ENCODE measurements around the gene PLPP4. TPM values are rescaled to one million over a fixed set of nuclear protein-coding genes. Genes with fewer than 3 reads are reported as not detected.

Gene PLPP4
- total and polyA plus RNA-seq, 2 experiments from 2014 or later: 0.74 to 1.0 TPM

DNA sequence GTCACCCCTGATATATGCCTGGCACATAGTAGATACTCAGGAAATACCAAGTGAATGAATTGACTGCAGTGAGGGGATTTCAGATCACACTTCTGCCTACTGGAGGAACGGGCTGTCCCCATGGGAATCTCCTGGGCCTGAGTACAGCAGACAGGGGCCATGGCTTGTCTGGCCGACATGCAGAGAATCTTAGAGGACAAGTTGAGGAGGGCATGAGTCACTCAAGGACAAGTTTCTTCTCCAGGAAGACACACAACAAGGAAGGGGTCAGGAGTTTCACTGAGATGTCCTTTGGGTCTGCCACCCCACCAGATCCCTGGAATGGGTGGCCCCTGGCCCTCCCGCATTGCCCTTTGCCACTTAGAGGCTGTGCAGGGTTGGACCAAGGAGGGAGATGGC, 20.7 kb downstream of the PLPP4 start:
- H3K4me3 ChIP-seq: no peak overlapping the region
- no peaks in the 10 kb centered on the region for H3K27me3 ChIP-seq
- H3K27ac ChIP-seq: no peak overlapping the region
- no peaks in the 10 kb centered on the region for H3K9me3 ChIP-seq (ENCODE audit: low read depth)
- no peaks in the 10 kb centered on the region for H3K36me3 ChIP-seq
- H3K4me1 ChIP-seq (ENCODE audit: low read depth): no peaks in the 10 kb centered on the region
- TF ChIP-seq, protein P1, sequence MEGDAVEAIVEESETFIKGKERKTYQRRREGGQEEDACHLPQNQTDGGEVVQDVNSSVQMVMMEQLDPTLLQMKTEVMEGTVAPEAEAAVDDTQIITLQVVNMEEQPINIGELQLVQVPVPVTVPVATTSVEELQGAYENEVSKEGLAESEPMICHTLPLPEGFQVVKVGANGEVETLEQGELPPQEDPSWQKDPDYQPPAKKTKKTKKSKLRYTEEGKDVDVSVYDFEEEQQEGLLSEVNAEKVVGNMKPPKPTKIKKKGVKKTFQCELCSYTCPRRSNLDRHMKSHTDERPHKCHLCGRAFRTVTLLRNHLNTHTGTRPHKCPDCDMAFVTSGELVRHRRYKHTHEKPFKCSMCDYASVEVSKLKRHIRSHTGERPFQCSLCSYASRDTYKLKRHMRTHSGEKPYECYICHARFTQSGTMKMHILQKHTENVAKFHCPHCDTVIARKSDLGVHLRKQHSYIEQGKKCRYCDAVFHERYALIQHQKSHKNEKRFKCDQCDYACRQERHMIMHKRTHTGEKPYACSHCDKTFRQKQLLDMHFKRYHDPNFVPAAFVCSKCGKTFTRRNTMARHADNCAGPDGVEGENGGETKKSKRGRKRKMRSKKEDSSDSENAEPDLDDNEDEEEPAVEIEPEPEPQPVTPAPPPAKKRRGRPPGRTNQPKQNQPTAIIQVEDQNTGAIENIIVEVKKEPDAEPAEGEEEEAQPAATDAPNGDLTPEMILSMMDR (IDR thresholded peaks at IDR 0.05; ENCODE audit: low read depth, low read length): no peak
- DNase-seq (ENCODE audit: low read depth in 1 of 2, low spot score in 1 of 2): no peak

DNA sequence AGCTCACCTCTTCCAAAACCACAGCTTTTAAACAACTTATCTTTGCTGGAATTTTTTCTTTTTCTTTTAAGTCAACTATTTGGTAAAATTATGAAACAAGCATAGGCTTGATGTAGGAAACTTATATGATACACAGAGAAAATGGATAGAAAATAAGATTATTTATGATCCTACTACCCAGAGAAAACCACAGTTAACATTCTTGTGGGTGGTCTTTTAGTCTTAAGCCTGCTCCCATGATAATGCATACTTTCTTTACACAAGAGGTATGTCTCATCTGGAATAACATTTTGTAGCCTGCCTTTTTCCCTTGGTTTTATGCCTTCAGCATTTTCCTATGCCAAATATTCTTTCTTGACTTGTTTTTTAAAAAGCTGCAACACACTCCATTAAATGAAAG, 21.4 kb downstream of the PLPP4 start:
- no peak overlapping the region for H3K27ac ChIP-seq
- TF ChIP-seq, protein P1 (IDR thresholded peaks at IDR 0.05; ENCODE audit: low read depth, low read length): no peak

DNA sequence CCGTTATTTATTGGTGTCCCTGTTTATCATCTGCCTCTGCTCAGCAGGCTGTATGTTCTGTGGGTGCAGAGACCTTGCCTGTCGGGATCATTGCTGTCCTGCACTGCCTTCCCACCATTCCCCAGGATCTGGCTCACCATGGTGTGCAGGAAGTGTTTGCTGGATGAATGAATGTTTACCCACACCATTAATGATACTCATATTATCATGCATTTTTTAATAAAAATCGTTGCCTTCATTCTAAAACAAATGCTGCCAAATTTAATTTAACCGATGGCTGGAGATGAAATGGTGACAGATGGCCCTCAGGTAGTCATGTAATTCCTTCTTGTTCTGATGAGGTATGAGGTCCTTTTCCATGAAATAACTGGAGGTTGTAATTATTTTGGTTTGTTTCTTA, 22.5 kb downstream of the PLPP4 start:
- TF ChIP-seq, protein P1 (IDR thresholded peaks at IDR 0.05; ENCODE audit: low read depth, low read length): no peak
- H3K4me1 ChIP-seq (ENCODE audit: low read depth): no peaks in the 10 kb centered on the region
- DNase-seq (ENCODE audit: low read depth in 1 of 2, low spot score in 1 of 2): no peak
- H3K36me3 ChIP-seq: no peaks in the 10 kb centered on the region
- no peaks in the 10 kb centered on the region for H3K27me3 ChIP-seq
- no peak overlapping the region for H3K4me3 ChIP-seq
- H3K27ac ChIP-seq: no peak overlapping the region
- H3K9me3 ChIP-seq (ENCODE audit: low read depth): no peaks in the 10 kb centered on the region

More for the DNA sequence above, 21.4 kb downstream of the PLPP4 start:
- H3K4me1 ChIP-seq (ENCODE audit: low read depth): no peaks in the 10 kb centered on the region
- no peak for DNase-seq (ENCODE audit: low read depth in 1 of 2, low spot score in 1 of 2)
- H3K36me3 ChIP-seq: no peaks in the 10 kb centered on the region
- no peaks in the 10 kb centered on the region for H3K9me3 ChIP-seq (ENCODE audit: low read depth)
- H3K27me3 ChIP-seq: no peaks in the 10 kb centered on the region
- no peak overlapping the region for H3K4me3 ChIP-seq

DNA sequence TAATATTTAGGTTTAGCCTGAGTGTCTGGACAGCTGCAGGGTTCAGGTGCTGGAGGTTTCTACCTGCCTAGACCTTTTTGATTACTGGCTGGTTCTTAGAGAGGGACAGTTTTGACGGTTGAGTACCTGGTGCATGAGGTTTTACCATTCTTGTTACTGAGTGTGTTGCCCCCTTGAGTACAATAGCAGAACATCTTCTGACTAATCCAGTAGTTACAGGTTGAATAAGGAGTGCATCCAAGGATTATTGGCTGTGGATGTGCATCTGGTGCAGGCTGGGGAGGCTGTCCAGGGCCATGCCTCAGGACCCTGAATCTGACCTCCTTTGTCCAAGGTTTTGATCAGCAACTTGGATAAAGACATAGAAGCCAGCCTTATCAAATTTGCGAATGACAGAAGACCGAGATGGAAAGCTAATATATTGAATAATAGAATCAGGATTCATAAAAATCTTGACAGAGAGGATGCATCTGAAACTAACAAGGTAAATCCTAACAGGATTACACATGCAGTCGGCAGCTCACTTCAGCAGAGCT, 23.1 kb downstream of the PLPP4 start:
- TF ChIP-seq, protein P1 (IDR thresholded peaks at IDR 0.05; ENCODE audit: low read depth, low read length): no peak
- no peak overlapping the region for H3K4me3 ChIP-seq

DNA sequence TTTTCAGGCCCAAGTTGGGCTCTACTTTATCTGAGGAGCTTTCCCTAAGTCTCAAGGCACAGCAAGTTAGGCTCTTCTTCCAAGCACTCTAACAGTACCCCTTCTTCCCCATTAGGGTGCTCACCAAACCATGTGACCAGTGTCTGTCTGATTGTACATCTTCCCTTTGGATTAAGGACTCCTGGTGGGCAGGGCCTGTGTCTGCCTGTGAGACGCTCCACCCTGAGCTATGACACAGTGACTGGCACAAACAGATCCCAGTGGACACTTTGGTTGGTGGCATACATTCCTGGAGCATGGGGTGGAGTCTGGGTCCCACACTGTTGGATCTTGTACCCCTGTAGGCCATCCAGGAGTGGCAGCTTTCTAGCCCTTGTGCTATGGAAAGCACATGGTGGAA, 23.8 kb downstream of the PLPP4 start:
- no peak overlapping the region for H3K4me3 ChIP-seq
- H3K4me1 ChIP-seq (ENCODE audit: low read depth): no peaks in the 10 kb centered on the region
- DNase-seq (ENCODE audit: low read depth in 1 of 2, low spot score in 1 of 2): no peak
- TF ChIP-seq, protein P1 (IDR thresholded peaks at IDR 0.05; ENCODE audit: low read depth, low read length): no peak
- no peaks in the 10 kb centered on the region for H3K27me3 ChIP-seq
- no peaks in the 10 kb centered on the region for H3K36me3 ChIP-seq
- no peaks in the 10 kb centered on the region for H3K9me3 ChIP-seq (ENCODE audit: low read depth)
- no peak overlapping the region for H3K27ac ChIP-seq

More for the DNA sequence above, 23.1 kb downstream of the PLPP4 start:
- Histone ChIP-seq H3K27me3 (no peaks in the 10 kb centered on the region), H3K9me3 (ENCODE audit: low read depth) (no peaks in the 10 kb centered on the region), H3K4me1 (ENCODE audit: low read depth) (no peaks in the 10 kb centered on the region), H3K36me3 (no peaks in the 10 kb centered on the region), H3K27ac (no peak overlapping the region)
- no peak for DNase-seq (ENCODE audit: low read depth in 1 of 2, low spot score in 1 of 2)

All from cardiac muscle cell (in vitro differentiated cells and primary cell).